Activated CD8-positive, alpha-beta T cell treated with anti-CD3 and anti-CD28 coated beads for 36 hours (primary cell): ENCODE data around the gene IVL. TPM values are rescaled to one million over a fixed set of nuclear protein-coding genes. Genes with fewer than 3 reads are reported as not detected.

Source experiments
- ATAC-seq: fragments of 200-7000 bp; cut with Tn5 transposase; one replicate; pipeline ENCODE4 v1.10.0; 2021; ENCODE audit warnings: mild to moderate bottlenecking, moderate library complexity
- CTCF ChIA-PET: fragments of 350-600 bp; sonication (Branson Sonifier 250); formaldehyde crosslinking; loops from one replicate; lab custom pipeline; 2021; ENCODE audit warnings: antibody characterized with exemption; lab: Charles Lee
- POLR2A ChIA-PET: fragments of 350-600 bp; sonication (Branson Sonifier 250); formaldehyde crosslinking; loops from one replicate; lab custom pipeline; 2021; ENCODE audit warnings: antibody characterized with exemption; lab: Charles Lee
- DNase-seq: peaks from one replicate; pipeline ENCODE4 v3.0.0-alpha.2; 2020
- H3K27ac Mint-ChIP-seq: one replicate; pipeline ENCODE4 v1.8.0; 2021; ENCODE audit warnings: mild to moderate bottlenecking, mixed read lengths
- H3K27me3 Mint-ChIP-seq: one replicate; pipeline ENCODE4 v1.8.0; 2021; ENCODE audit warnings: mixed read lengths
- H3K36me3 Mint-ChIP-seq: one replicate; pipeline ENCODE4 v1.8.0; 2021; ENCODE audit warnings: low read depth, mixed read lengths
- H3K4me1 Mint-ChIP-seq: one replicate; pipeline ENCODE4 v1.8.0; 2021; ENCODE audit warnings: low read depth, mixed read lengths
- H3K4me3 Mint-ChIP-seq: one replicate; pipeline ENCODE4 v1.8.0; 2021; ENCODE audit warnings: mild to moderate bottlenecking, moderate library complexity, mixed read lengths
- H3K9me3 Mint-ChIP-seq: one replicate; pipeline ENCODE4 v1.8.0; 2021; ENCODE audit warnings: mixed read lengths
- intact Hi-C: fragments of 100-400 bp; cut with micrococcal nuclease; formaldehyde crosslinking; loops from one replicate; pipeline ENCODE4 v1.10.0; 2022
- total RNA-seq, 2 experiments: library from RNA; stranded (reverse); gene quantifications; one replicate each; pipeline ENCODE4 v1.2.3, GENCODE V29; 2021
- TF ChIP-seq, protein P1 (sequence below): fragments of 200-600 bp; IDR thresholded peaks from one replicate; pipeline ENCODE4 v1.8.0; 2022; ENCODE audit warnings: antibody characterized with exemption, mild to moderate bottlenecking

Gene IVL
- total RNA-seq, 2 experiments from 2014 or later = not detected

DNA sequence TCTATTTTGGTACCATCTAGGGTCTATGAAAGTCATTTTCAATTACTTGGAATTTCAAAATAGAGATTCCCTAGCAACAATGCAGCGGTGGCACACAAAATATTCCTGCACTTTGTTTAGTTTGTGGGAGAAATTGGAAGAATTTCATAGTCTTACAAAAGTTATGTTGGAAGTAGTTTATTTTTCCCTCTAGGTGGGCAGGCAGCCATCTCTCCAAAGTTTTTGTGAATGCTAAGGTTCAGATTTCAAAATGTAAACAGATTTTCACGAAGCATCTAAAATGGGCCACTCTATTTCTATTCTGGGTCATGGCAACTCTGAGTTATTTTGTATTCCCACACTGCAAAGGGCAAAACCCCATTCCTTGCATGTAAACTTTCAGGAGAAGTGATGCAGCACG lies 22.3 kb upstream of the IVL start:
- Mint-ChIP-seq H3K36me3 (no peaks in the 10 kb centered on the region), H3K27ac (no peak overlapping the region), H3K9me3 (no peaks in the 10 kb centered on the region), H3K27me3 (peaks cover 7% of the 10 kb centered on the region), H3K4me3 (no peak overlapping the region), H3K4me1 (no peaks in the 10 kb centered on the region)
- ChIA-PET CTCF (no interaction called here), POLR2A (no interaction called here)
- intact Hi-C loops = no loop called here
- no peak for ATAC-seq
- TF ChIP-seq, protein P1, sequence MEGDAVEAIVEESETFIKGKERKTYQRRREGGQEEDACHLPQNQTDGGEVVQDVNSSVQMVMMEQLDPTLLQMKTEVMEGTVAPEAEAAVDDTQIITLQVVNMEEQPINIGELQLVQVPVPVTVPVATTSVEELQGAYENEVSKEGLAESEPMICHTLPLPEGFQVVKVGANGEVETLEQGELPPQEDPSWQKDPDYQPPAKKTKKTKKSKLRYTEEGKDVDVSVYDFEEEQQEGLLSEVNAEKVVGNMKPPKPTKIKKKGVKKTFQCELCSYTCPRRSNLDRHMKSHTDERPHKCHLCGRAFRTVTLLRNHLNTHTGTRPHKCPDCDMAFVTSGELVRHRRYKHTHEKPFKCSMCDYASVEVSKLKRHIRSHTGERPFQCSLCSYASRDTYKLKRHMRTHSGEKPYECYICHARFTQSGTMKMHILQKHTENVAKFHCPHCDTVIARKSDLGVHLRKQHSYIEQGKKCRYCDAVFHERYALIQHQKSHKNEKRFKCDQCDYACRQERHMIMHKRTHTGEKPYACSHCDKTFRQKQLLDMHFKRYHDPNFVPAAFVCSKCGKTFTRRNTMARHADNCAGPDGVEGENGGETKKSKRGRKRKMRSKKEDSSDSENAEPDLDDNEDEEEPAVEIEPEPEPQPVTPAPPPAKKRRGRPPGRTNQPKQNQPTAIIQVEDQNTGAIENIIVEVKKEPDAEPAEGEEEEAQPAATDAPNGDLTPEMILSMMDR = no peak
- no peak for DNase-seq

DNA sequence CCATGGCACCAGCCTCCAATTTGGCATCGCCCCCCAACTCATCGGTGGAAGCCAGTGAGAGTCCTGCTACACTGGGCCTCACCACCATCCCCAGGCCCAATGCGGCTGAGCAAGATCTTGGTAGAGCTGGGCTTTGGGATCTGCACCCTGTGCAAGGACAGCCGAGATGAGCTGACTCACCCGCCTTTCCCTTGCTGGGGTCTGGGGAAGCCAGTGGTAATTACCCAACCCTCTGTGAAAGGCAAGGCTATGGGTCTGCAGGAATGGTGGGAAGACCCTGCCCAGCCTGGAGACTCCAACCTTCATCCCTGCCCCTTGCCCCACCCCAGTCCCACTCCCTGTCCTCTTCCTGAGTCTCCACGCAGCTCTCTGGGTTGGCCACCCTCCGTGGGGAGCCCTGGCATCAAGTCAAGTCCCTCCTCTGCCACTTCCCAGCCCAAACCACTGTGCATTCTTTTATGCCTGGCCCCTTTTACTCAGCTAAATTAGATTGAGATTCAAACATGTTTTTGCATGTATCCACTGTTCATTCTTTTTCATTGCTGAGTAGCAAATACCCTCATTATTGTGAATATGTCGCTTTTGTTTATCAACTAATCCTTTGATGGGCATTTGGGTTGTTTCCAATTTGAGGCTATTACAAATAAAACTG lies 21.5 kb upstream of the IVL start:
- TF ChIP-seq, protein P1 = no peak
- Mint-ChIP-seq H3K9me3 (no peaks in the 10 kb centered on the region), H3K4me3 (no peak overlapping the region), H3K4me1 (no peaks in the 10 kb centered on the region), H3K36me3 (no peaks in the 10 kb centered on the region), H3K27me3 (peaks cover 10% of the 10 kb centered on the region), H3K27ac (no peak overlapping the region)
- DNase-seq (no peak), ATAC-seq (no peak)
- POLR2A ChIA-PET = no interaction called here
- CTCF ChIA-PET = interaction anchor here (1.3 kb wide), 1 partner anchor 18 kb away, joined by 4 read pairs; no protein-coding TSS in a partner anchor
- intact Hi-C loops = no loop called here

DNA sequence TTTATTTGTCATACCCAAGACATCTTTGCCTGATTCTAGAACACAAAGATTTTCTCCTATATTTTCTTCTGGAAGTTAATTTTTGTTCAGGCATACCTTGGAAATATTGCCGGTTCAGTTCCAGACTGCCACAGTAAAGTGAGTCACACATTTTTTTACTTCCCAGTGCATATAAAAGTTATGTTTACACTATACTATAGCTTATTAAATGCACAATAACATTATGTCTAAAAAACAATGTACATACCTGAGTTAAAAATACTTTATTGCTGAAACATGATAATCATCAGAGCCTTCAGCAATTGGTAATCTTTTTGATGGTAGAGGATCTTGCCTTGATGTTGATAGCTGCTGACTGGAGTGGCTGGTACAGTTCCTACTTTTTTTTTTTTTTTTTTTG lies 20.2 kb upstream of the IVL start:
- TF ChIP-seq, protein P1 = no peak
- POLR2A ChIA-PET = no interaction called here
- H3K36me3 Mint-ChIP-seq = no peaks in the 10 kb centered on the region
- CTCF ChIA-PET = interaction anchor here (1.2 to 1.3 kb wide), 2 partner anchors 18 to 20 kb away, joined by 4 read pairs; no protein-coding TSS in a partner anchor
- intact Hi-C loops = no loop called here
- H3K27me3 Mint-ChIP-seq = peaks cover 13% of the 10 kb centered on the region
- H3K9me3 Mint-ChIP-seq = no peaks in the 10 kb centered on the region
- no peaks in the 10 kb centered on the region for H3K4me1 Mint-ChIP-seq
- DNase-seq (no peak), ATAC-seq (no peak)
- H3K27ac Mint-ChIP-seq = no peak overlapping the region
- H3K4me3 Mint-ChIP-seq = no peak overlapping the region

DNA sequence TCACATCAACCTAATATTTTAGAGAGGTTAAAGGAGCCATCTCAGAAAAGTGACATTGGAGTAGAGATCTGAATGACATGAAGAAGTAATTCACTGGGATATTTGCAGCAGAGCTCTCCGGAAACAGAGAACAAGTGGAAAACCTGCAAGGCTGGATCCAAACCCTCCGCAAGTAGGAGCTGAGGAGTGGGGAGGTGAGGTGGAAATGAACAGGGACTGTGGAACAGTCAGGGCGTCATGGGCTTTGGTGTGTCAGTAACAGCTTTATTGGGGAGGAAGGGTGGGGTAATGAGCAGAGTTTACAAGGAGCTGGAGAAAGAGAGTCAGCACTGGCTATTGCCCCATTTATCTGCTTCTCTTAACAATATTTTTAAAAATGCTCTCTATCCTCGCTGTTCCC lies 9.3 kb upstream of the IVL start:
- Mint-ChIP-seq H3K36me3 (no peaks in the 10 kb centered on the region), H3K27me3 (peaks cover 32% of the 10 kb centered on the region), H3K27ac (no peak overlapping the region), H3K4me3 (no peak overlapping the region), H3K4me1 (no peaks in the 10 kb centered on the region), H3K9me3 (no peaks in the 10 kb centered on the region)
- CTCF ChIA-PET = no interaction called here
- intact Hi-C loops = no loop called here
- TF ChIP-seq, protein P1 = no peak
- POLR2A ChIA-PET = no interaction called here
- ATAC-seq (no peak), DNase-seq (no peak)

DNA sequence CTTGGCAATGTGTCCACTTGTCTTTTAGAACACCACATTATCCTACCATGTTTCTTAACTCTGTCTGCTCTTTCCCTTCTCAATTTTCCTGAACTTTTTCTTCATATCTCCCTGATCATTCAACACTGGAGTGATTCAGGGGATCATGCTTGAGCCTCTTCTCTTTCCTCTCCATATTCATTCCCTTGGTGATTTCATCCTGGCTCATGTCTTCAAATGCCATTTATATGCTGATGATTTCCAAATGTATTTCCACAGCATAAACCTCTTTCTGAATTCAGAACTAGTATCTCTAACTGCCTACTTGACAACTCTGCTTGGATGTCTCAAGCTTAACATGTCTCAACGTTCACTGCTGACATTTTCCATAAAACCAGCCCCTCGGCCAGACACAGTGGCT lies 8.5 kb upstream of the IVL start:
- CTCF ChIA-PET = no interaction called here
- Mint-ChIP-seq H3K27ac (no peak overlapping the region), H3K36me3 (no peaks in the 10 kb centered on the region), H3K4me1 (no peaks in the 10 kb centered on the region), H3K27me3 (peaks cover 27% of the 10 kb centered on the region), H3K4me3 (no peak overlapping the region), H3K9me3 (no peaks in the 10 kb centered on the region)
- DNase-seq (no peak), ATAC-seq (no peak)
- TF ChIP-seq, protein P1 = no peak
- POLR2A ChIA-PET = no interaction called here
- intact Hi-C loops = no loop called here
